ENCODE measurements around the gene RNF19B.

The RNF19B gene

DNA sequence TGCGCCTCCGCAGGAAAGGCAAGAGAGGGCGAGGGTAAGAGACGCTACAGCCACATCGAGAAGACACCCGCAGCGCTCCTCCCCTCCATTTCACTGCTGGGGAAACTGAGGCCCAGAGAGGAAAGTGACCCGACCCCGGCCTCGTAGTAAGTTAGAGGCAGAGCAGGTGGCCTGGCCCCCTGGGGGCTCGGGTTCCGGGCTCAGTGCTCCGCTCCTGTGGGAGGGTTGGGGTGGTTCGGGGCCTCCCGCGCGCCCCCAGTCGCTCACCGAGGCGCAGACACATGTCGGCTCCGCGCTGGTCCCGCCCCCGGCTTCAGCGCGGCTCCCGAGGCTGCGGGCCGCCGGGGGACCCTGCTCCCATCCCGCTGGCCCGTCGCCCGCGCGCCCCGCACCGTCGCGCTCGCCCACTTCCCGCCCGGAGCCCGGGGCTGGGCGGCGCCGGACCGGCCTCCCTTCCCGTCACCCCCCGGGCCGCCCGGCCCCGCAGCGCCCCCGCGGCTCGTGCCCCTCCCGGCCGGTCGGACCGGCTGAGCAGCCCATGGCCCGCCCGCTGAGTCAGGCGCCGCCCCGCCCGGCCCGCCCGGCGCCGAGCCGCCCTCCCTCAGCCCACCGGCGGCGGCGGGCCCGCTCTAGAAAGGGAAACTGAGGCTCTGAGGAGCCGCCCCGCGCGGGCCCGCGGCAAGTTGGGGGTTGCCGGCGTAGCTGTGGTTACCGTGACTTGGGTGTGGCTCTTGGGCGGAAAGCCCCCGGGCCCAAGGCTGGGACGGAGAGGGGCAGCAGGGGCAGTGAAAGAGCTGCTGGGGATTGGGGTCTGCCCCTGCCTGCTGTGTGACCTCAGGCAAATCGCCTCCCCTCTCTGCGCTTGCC, 63.4 kb downstream of the RNF19B start, which contains the start of gene TMEM54:
Gene TMEM54 (minus strand): TSS at position 434 of the 867 bp plus-strand sequence. CDS start 151 bp downstream, at position 283.
- DNase-seq: peak in 1 of 2 experiments; percentile 36

DNA sequence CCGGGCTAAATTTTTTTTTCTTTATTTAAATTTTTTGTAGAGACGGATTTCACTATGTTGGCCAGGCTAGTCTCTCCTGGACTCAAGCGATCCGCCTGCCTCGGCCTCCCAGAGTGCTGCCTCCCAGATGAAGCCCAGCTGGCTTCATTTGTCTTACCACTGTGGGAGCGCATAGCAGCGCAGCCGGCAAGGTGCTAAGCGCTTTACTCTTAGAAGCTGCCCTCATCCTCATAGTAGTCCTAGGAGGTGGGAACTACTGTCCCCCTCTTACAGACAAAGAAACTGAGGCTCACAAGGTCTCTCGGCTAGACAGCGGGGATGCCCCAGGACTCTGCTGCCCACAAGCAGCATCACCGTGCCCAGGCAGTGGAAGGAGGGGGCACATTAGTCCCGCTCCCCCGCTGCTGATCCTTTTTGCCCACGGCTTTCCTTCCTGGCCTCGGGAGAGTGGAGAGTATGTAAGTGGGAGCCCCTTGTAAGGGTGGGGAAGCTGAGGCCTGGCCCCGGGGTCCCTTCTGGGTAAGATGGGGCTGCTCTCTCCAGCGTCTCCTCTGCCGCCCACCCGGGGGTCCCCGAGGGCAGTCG, 64.1 kb downstream of the RNF19B start:
- no peak for DNase-seq

DNA sequence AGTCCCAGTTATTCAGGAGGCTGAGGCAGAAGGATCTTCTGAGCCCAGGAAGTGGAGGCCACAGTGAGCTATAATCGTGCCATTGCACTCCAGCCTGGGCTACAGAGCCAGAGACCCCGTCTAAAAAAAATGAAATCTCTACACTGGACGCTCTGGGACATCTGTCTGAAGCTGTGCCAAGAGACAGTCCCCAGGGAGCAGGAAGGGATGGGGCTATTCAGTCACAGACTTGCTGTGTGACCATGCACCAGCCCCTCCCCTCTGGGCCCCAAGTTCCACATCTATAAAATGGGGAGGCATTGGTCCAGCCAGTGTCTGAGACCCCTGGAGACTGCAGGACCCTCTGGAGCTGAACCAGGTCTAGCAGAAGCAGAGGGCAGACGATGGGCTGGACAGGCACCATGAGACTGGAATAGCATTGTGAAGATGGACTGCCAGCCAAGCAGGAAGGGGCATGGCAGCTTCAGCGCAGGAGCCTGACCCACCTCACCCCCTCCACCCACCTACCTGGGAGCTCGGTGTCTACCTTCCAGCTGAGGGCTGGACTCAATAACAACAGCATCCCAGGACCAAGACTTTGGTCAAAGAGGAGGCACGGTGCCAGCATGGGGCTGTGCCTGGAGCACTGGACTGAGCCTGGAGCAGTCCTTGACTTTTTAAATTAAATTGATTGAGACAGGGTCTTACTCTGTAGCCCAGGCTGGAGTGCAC, 64.9 kb downstream of the RNF19B start:
- DNase-seq: no peak

DNA sequence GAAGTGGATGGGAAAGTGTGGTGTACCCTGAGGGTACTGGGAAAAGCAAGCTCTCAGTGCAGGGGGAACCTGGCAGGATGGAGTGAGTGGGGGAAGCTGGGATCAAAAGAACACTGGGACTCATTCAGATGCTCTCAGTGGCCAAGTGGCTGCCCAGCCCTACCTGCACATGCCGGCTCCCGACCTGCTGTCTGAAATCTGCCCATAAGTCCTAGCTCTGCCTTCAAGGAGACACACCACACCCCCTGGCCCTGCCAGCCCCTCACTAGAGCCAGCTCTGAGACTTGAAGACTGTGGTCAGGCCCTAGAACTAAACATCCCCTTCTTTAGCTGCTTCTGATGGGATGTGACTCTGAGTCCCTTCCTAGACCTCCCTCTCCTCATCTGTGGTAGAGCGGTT, 65.7 kb downstream of the RNF19B start:
- DNase-seq: no peak

DNA sequence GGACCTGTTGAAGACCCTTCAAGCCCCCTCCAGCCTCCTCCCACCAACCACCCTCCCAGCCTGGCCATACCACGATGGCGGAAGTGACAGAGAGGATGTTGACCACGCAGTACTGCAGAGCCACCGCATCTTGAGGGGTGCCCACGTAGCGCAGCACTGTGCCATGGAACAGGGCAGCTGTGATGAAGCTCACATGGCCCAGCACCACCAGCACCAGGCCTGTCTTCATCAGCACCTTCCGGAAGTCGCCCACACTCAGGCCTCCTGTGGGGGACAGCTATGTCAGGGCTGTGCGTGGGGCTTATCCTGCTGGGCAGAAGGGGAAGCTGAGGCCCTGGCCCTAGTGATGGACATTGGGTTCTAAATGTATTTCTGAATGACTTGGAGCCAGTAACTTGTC, 66.6 kb downstream of the RNF19B start:
- no peak for DNase-seq

DNA sequence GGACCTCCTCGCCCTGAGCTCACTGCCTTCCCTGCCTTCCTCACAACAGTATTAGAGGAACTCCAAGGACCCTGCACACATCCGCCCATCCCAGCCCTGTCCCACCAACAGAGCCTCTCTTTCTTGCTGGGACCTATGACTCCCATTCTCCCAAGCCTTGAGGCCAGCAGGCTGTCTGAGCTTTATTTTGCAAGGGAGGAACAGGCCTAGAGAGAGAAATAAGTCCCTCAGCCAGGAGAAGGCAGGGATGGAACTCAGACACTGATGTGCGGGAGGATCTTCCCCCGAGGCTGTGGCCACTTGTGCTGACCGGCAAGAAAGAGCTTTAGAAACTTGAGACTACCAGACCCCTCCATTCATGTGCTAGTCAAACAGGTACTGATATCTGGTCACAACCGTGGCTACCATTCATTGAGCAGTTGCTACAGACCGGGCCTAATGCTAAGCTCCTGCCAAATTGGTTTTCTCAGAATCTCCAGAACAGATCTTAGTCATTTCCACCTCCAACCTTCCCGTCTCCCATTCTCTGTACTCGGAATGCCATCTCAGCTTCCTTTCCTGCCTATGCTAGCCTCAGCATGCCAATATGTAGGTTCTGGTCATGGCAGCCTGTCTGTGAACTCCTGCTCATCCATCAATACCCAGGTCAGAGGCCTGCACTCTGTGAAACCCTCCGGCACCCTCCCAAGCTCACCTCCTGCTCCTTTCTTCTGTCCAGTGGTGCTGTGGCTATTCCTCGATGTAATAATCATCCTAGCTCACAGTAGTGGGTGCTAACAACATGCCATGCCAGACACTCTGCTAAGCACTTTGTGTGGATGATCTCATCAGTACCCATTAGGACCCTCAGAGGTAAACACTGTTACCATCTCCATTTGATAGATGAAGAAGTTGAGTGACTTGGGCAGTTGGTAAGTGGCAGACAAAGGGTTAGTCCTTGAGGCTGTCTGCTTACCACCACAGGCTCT, 67.2 kb downstream of the RNF19B start:
- DNase-seq: no peak

DNA sequence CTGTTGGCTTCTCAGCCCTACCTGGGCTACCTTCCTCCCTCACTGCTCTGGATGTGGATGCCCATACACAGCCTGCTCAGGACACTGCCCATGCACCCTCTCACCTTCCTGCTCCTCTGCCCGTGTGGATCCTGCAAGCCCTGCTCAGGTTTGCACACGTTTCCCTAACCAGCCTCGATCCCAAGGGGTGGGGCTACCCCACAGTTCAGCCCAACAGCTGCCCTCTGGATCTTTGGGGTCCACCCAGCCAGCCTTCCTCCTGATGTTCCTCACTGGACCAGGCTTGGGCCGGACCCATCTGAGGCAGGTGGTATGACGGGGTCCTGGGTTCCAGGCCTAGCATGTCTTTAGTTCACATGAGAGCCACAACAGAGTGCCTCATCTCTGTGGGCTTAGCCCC, 68.2 kb downstream of the RNF19B start:
- no peak for DNase-seq

DNA sequence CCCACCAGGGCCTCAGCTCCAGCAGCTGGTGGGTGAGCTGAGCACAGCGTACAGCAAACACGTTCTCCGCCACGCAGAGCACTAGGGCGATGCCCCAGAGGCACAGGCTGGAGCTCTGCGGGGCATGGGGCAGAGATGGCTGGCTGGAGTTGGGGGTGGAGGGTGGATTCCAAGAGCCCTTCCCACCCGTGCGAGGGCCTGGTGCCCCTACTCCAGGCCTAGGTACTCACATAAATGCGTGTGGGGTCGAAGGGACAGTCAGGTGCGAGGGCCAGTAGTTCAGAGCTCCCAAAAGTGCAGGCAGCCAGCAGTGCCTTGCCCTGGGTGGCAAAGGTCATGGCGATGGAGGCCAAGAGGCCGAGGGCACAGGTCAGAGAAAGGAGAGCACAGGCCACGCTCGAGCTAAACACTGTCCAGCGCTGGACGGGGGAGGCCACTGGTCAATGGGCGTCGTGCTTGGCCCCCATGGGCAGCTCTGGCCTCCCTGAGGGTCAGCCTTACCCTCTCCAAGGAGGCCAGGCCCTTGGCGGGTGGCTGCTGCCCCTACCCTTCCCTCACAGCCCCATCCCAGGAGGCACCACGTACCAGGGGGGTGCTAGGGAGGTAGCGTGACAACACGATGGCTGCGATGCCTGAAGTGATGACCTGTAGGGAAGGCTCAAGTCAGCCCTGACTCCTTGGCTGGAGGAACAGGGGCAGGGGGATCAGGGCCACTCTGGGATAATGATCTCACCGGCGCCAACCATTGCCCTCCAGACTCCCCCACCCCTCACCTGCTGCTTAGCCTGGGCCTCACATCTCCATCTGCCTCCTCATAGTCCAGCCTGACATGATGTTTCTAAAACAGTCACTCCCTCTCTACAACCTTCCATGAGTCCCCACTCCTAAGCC, 69.0 kb downstream of the RNF19B start:
- no peak for DNase-seq

DNA sequence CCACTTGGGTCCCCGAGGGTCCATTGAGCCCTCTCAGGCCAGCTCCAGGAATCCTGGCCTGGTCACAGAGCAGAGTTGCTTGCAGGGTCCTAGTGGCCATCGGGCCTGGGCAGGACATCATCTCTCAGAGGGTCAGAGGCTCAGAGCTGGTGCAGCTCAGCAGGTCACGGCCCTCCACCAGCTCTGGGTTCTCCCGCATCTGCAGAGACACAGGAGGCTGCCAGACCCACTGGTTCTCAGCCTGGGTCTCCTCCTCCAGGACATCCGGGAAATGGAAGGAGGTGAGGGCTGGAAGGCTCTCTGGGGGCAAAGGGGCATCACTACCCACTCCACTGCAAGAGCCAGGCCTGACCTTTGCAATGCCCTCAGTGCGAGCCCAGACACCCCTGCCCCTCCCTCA, 69.9 kb downstream of the RNF19B start:
- no peak for DNase-seq

DNA sequence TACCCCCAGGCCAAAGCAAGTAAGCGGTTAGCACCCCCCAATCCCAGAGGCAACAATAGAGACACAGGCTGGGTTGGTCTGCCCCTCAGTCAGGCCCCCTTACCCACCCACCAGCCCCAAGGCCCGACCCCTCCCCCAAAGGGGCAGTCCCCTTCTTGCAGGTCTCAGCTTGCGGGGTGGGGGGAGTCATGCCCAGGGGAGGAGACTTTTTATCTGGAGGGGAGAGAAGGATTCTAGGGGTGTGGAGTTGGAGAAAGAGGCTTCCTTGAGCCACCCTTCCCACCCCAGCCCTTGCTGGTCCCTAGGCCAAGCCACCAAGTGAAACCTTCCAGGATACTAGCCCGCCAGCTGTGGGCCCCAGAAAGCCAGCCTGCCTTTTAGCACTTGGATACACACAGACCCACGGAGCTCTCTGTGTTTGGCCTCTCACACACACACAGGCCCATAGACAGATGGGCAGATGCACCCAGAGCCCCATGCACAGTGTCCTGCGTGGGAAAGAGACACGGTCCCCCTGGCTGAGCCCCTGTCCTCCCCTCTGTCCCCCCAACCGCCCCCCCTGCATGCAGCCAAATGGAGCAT, 70.5 kb downstream of the RNF19B start:
- no peak for DNase-seq

DNA sequence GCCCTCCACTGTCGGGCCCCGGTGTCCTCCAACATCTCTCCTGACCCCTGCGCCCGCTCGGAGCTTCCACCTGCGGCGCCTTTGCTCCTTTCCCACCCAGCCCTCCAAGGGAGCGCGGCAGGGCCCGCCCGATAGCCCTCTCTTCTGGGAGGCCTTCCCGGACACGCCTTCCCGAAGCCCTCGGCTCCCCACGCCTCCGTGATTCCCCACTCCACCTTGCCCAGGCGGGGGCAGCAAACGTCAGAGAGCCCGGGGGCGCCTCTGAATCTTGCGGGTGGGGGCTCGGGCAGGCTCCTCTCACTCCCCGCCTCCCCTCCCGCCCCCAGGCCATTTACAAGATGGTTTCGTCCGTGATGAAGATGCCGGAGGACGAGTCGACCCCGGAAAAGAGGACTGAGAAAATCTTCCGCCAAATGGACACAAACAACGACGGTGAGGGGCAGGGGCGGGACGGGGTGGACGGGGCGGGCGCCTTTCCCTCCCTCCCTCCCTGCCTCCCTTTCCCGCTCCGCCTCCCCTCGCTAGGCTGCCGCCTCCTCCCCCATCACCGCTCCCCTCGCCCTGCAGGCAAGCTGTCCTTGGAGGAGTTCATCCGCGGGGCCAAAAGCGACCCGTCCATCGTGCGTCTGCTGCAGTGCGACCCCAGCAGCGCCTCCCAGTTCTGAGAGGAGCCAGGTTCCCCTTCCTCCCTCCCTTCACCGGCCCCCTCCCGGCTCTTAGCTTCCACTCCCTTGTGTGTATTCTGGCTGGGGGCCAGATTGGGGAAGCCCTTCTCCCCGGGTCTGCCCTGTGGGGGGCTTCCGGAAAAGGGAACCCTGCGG, 71.2 kb downstream of the RNF19B start:
- DNase-seq: no peak

DNA sequence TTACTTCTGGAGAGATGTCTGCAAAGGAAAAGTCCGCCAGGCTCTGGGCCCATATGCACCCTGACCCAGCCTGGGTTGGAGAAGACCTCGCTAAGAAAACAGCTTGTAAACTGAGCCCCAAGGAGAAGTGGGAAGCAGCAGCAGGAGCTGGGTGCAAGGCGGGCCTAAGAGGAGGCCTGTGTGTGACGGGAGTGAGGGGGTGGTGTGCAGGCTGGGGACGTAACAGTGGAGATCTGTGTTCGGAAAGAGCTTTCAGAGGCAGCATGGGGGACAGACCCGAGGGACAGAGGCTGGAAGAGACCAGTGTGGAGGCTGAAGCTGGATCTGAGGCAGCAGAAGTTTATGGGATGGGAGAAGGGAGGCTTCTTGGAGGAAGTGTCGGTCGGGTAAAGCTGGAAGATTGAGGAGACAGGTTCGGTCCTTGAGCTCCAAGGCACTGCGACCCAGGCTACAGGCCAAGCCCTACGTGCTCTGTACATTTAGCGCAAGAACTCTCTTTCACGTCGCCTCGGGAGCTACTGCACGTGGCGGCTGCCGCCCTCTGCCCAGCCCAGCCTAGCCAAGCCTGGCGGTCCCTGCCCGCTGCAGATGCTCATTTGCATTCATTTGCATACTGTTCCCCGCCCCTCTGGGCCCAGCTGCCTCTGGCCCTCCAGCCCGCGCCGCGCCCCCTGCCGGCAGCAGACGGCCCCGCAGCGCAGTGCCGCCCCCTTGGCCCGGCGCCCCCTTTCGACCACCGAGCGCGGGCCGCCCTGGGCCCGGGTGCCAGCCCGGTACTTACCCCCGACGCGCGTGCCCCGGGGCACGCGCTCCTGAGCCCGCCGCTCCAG, 72.0 kb downstream of the RNF19B start:
- DNase-seq: no peak

DNA sequence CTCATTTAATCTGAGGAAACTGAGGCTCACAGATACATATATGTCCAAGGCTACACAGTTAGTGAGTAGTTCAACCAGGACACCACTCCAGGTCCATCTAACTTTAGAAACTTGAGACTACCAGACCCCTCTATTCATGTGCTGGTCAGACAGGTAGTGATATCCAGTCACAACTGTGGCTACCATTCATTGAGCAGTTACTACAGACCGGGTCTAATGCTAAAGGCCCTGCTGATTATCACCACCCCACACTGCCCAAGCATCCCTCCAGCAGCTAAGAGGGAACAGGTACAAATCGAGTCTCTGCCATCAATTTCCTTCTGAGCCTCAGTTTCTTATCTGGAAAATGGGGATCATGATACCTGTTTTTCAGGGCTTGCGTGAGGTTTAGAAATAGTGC, 73.0 kb downstream of the RNF19B start:
- no peak for DNase-seq

DNA sequence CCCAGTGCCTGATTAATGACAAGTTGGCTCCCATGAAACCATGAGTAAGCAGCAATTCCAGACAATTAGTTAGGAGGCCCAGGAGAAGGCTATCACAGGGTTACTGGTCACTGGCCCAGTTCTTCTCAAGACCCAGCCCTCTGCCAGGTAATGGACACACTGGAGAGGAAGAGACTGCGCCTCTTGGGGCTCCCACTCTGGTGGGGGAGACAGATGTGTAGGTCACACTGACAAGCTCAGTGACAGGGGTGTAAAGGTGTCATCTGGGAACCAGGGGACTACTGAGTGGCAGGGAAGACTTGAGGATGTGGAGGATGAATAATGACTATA, 73.4 kb downstream of the RNF19B start:
- DNase-seq: no peak

DNA sequence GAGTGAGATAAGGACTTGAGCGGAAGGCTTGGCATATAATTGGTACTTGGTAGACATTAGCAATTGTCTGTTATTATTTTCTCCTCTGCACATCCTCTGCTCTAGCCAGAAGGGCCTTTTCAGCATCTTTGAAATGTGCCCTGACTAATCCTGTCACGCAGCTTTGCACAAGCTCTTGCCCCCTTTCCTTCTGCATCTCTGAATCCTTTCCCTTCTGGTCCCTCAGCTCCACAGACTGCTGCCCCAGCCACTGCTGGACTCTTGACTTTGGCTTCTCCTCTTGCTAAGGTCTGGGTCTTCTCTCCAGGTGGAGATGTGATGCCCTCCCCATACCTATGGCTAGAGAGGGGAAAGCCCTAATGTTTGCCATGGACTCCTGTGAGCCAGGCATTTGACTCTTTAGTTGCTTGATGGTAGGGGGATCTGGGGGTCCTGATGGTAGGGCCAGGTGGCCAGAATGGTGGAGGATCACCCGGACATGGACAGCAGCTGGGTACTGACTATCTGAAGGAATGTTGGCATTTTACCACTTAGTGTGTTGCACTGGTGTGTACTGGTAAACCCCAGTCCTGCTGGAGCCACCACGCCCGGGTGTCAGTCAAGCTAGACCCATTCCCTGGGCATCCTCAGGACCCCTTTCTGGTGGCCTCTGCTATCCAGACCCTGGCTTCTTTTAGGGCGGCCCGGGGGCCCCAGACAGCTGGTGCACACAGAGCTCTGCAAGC, 73.9 kb downstream of the RNF19B start:
- DNase-seq: no peak

DNA sequence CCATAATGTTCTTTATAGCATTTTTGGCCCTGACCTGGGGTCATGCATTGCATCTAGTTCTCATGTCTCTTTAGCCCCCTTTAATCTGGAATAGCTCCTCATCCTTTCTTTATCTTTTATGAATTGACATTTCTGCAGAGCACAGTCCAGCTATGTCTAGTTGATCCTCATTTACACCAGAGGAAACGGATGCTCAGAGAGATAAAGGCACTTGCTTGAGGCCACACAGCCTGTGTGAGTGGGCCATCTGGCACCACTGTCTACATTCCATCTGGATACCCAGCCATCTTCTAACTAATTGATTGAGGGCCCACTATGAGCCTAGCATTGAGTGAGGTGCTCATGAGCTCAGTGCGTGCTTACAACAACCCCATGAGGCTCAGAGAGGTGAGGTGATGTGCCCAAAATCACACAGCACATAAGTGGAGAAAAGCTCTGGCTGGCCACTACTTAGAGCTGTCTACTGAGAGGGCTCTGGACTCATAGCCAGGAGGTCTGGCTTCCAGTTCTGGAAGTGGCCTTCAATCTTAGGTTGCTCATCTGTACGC, 74.8 kb downstream of the RNF19B start:
- no peak for DNase-seq

DNA sequence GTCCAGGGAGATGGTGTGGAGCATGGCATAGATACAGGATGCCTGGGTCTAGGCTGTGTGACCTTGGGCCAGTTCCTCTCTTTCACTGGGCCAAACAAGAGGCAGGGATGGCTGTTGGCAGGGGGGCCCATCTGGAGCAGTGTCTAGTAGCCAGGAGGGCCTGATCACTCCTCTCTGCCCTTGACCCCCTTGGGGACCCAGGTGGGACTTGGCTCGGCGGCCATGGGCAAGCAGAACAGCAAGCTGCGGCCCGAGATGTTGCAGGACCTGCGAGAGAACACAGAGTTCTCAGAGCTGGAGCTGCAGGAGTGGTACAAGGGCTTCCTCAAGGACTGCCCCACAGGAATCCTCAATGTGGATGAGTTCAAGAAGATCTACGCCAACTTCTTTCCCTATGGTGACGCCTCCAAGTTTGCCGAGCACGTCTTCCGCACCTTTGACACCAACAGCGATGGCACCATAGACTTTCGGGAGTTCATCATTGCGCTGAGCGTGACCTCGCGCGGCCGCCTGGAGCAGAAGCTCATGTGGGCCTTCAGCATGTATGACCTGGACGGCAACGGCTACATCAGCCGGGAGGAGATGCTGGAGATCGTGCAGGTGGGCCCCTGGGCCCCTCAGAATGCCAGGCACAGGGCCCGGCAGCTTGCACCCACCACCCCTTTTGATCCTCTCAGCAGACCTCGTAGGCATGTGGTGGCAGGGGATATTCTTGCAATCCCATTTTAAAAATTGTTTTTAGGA, 75.8 kb downstream of the RNF19B start:
- DNase-seq: no peak

DNA sequence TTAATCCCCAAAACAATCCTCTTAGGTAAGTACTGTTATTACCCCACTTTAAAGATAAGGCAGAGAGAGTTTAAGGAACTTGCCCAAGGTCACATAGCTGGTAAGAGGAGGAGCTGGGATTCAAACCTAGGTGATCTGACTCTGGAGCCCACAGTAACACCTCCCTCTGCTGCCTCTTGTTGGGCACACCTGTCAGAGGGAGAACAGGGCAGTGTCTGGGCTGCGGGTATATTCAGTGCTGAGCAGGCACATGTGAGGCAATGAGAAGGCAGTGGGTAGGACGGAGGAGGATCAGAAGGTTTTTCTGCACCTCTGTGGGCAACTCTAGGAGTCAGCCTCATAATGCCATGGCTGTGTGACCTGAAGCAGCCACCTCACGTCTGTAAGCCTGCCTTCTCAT, 76.5 kb downstream of the RNF19B start:
- no peak for DNase-seq

Measured in NCI-H446 (cell line).